Right lobe of liver (tissue), 4 donors: ENCODE results near the gene PDIA5.

ENCODE experiments used
- POLR2A ChIP-seq: fragments of 450-650 bp; IDR thresholded peaks from one replicate; pipeline ENCODE4 v1.6.1; 2017; ENCODE audit warnings: antibody characterized with exemption, mild to moderate bottlenecking
- TF ChIP-seq, protein P1 (sequence below), 4 donors: fragments of 200-600 bp in 3 of 4; fragments of 450-650 bp in 1 of 4; IDR thresholded peaks; one replicate each; pipeline versions ENCODE4 v1.5.1 to v1.8.0; 2016 to 2022; ENCODE audit warnings: antibody characterized with exemption in 4 of 4, mild to moderate bottlenecking in 2 of 4
- donor health status: DM: no; HTN: no; CAD: no.
- donor health status: DM: no; HTN: no; CAD: no.
- donor health status: DM: no; HTN: yes; CAD: no.

- TF ChIP-seq, protein P1, sequence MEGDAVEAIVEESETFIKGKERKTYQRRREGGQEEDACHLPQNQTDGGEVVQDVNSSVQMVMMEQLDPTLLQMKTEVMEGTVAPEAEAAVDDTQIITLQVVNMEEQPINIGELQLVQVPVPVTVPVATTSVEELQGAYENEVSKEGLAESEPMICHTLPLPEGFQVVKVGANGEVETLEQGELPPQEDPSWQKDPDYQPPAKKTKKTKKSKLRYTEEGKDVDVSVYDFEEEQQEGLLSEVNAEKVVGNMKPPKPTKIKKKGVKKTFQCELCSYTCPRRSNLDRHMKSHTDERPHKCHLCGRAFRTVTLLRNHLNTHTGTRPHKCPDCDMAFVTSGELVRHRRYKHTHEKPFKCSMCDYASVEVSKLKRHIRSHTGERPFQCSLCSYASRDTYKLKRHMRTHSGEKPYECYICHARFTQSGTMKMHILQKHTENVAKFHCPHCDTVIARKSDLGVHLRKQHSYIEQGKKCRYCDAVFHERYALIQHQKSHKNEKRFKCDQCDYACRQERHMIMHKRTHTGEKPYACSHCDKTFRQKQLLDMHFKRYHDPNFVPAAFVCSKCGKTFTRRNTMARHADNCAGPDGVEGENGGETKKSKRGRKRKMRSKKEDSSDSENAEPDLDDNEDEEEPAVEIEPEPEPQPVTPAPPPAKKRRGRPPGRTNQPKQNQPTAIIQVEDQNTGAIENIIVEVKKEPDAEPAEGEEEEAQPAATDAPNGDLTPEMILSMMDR (IDR thresholded peaks at IDR 0.05) = no peak
- no peak for TF ChIP-seq POLR2A
Measured at GRCh38 chr3:123188058-123188457, 121.2 kb downstream of the PDIA5 start.
